ENCODE data around the gene AUNIP. TPM values are rescaled to one million over a fixed set of nuclear protein-coding genes. Genes with fewer than 3 reads are reported as not detected.

The AUNIP gene
- total RNA-seq, 1 experiment from 2014 or later = 16.1 TPM

DNA sequence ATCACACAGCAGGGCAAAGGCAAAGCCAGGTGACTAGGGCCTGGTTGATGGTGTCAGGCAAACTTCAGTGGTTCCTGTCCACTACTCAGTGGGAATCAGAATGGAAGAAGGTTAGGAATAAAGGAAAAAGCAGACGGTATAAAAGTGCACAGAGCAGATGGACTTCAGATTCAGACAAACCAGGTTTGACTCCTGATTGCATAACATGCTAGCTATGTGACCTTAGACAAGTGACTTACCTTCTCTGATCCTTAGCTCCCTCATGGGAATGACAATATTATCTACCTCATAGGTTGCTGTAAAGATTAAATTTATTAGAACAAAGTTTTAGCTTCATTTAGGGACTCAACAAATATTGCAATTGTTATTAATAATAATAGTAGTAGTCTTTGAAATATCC lies 11.4 kb upstream of the AUNIP start:
- no peaks in the 10 kb centered on the region for H3K9me3 Mint-ChIP-seq
- ATAC-seq = no peak
- ChIA-PET POLR2A (interaction anchor here (1.2 kb wide), 1 partner anchor 47 kb away, joined by 3 read pairs; no protein-coding TSS in a partner anchor), CTCF (no interaction called here)
- no peak for DNase-seq (ENCODE audit: low spot score)
- no peak overlapping the region for H3K4me3 Mint-ChIP-seq
- H3K27me3 Mint-ChIP-seq (ENCODE audit: low read depth) = no peaks in the 10 kb centered on the region
- H3K27ac Mint-ChIP-seq = no peak overlapping the region
- TF ChIP-seq, protein P1, sequence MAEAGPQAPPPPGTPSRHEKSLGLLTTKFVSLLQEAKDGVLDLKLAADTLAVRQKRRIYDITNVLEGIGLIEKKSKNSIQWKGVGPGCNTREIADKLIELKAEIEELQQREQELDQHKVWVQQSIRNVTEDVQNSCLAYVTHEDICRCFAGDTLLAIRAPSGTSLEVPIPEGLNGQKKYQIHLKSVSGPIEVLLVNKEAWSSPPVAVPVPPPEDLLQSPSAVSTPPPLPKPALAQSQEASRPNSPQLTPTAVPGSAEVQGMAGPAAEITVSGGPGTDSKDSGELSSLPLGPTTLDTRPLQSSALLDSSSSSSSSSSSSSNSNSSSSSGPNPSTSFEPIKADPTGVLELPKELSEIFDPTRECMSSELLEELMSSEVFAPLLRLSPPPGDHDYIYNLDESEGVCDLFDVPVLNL (CRISPR knock-in tag; IDR thresholded peaks at IDR 0.05; ENCODE audit: borderline replicate concordance, low read depth) = no peak
- TF ChIP-seq, protein P2, sequence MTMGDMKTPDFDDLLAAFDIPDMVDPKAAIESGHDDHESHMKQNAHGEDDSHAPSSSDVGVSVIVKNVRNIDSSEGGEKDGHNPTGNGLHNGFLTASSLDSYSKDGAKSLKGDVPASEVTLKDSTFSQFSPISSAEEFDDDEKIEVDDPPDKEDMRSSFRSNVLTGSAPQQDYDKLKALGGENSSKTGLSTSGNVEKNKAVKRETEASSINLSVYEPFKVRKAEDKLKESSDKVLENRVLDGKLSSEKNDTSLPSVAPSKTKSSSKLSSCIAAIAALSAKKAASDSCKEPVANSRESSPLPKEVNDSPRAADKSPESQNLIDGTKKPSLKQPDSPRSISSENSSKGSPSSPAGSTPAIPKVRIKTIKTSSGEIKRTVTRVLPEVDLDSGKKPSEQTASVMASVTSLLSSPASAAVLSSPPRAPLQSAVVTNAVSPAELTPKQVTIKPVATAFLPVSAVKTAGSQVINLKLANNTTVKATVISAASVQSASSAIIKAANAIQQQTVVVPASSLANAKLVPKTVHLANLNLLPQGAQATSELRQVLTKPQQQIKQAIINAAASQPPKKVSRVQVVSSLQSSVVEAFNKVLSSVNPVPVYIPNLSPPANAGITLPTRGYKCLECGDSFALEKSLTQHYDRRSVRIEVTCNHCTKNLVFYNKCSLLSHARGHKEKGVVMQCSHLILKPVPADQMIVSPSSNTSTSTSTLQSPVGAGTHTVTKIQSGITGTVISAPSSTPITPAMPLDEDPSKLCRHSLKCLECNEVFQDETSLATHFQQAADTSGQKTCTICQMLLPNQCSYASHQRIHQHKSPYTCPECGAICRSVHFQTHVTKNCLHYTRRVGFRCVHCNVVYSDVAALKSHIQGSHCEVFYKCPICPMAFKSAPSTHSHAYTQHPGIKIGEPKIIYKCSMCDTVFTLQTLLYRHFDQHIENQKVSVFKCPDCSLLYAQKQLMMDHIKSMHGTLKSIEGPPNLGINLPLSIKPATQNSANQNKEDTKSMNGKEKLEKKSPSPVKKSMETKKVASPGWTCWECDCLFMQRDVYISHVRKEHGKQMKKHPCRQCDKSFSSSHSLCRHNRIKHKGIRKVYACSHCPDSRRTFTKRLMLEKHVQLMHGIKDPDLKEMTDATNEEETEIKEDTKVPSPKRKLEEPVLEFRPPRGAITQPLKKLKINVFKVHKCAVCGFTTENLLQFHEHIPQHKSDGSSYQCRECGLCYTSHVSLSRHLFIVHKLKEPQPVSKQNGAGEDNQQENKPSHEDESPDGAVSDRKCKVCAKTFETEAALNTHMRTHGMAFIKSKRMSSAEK (CRISPR knock-in tag; IDR thresholded peaks at IDR 0.05; ENCODE audit: borderline replicate concordance) = no peak
- TF ChIP-seq, protein P3, sequence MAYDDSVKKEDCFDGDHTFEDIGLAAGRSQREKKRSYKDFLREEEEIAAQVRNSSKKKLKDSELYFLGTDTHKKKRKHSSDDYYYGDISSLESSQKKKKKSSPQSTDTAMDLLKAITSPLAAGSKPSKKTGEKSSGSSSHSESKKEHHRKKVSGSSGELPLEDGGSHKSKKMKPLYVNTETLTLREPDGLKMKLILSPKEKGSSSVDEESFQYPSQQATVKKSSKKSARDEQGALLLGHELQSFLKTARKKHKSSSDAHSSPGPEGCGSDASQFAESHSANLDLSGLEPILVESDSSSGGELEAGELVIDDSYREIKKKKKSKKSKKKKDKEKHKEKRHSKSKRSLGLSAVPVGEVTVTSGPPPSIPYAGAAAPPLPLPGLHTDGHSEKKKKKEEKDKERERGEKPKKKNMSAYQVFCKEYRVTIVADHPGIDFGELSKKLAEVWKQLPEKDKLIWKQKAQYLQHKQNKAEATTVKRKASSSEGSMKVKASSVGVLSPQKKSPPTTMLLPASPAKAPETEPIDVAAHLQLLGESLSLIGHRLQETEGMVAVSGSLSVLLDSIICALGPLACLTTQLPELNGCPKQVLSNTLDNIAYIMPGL (CRISPR knock-in tag; IDR thresholded peaks at IDR 0.05) = no peak
- TF ChIP-seq, protein P4, sequence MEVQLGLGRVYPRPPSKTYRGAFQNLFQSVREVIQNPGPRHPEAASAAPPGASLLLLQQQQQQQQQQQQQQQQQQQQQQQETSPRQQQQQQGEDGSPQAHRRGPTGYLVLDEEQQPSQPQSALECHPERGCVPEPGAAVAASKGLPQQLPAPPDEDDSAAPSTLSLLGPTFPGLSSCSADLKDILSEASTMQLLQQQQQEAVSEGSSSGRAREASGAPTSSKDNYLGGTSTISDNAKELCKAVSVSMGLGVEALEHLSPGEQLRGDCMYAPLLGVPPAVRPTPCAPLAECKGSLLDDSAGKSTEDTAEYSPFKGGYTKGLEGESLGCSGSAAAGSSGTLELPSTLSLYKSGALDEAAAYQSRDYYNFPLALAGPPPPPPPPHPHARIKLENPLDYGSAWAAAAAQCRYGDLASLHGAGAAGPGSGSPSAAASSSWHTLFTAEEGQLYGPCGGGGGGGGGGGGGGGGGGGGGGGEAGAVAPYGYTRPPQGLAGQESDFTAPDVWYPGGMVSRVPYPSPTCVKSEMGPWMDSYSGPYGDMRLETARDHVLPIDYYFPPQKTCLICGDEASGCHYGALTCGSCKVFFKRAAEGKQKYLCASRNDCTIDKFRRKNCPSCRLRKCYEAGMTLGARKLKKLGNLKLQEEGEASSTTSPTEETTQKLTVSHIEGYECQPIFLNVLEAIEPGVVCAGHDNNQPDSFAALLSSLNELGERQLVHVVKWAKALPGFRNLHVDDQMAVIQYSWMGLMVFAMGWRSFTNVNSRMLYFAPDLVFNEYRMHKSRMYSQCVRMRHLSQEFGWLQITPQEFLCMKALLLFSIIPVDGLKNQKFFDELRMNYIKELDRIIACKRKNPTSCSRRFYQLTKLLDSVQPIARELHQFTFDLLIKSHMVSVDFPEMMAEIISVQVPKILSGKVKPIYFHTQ (CRISPR knock-in tag; IDR thresholded peaks at IDR 0.05) = no peak
- TF ChIP-seq, protein P5, sequence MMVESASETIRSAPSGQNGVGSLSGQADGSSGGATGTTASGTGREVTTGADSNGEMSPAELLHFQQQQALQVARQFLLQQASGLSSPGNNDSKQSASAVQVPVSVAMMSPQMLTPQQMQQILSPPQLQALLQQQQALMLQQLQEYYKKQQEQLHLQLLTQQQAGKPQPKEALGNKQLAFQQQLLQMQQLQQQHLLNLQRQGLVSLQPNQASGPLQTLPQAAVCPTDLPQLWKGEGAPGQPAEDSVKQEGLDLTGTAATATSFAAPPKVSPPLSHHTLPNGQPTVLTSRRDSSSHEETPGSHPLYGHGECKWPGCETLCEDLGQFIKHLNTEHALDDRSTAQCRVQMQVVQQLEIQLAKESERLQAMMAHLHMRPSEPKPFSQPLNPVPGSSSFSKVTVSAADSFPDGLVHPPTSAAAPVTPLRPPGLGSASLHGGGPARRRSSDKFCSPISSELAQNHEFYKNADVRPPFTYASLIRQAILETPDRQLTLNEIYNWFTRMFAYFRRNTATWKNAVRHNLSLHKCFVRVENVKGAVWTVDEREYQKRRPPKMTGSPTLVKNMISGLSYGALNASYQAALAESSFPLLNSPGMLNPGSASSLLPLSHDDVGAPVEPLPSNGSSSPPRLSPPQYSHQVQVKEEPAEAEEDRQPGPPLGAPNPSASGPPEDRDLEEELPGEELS (CRISPR knock-in tag; IDR thresholded peaks at IDR 0.05) = no peak
- TF ChIP-seq SOX15 (CRISPR knock-in tag; IDR thresholded peaks at IDR 0.05) (no peak), RORB (CRISPR knock-in tag; IDR thresholded peaks at IDR 0.05) (no peak), EMX1 (CRISPR knock-in tag; IDR thresholded peaks at IDR 0.05) (no peak), ZNF121 (CRISPR knock-in tag; IDR thresholded peaks at IDR 0.05) (no peak), ZBTB21 (CRISPR knock-in tag; IDR thresholded peaks at IDR 0.05; ENCODE audit: borderline replicate concordance) (no peak), ZNF263 (CRISPR knock-in tag; IDR thresholded peaks at IDR 0.05; ENCODE audit: low read depth) (no peak), ZNF671 (CRISPR knock-in tag; IDR thresholded peaks at IDR 0.05) (no peak), NFYB (CRISPR knock-in tag; conservative IDR thresholded peaks at IDR 0.05; ENCODE audit: low read depth) (no peak)
- TF ChIP-seq, protein P6, sequence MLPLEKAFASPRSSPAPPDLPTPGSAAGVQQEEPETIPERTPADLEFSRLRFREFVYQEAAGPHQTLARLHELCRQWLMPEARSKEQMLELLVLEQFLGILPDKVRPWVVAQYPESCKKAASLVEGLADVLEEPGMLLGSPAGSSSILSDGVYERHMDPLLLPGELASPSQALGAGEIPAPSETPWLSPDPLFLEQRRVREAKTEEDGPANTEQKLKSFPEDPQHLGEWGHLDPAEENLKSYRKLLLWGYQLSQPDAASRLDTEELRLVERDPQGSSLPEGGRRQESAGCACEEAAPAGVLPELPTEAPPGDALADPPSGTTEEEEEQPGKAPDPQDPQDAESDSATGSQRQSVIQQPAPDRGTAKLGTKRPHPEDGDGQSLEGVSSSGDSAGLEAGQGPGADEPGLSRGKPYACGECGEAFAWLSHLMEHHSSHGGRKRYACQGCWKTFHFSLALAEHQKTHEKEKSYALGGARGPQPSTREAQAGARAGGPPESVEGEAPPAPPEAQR (CRISPR knock-in tag; IDR thresholded peaks at IDR 0.05) = no peak
- TF ChIP-seq, protein P7, sequence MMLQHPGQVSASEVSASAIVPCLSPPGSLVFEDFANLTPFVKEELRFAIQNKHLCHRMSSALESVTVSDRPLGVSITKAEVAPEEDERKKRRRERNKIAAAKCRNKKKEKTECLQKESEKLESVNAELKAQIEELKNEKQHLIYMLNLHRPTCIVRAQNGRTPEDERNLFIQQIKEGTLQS (CRISPR knock-in tag; conservative IDR thresholded peaks at IDR 0.05) = no peak
- TF ChIP-seq, protein P8, sequence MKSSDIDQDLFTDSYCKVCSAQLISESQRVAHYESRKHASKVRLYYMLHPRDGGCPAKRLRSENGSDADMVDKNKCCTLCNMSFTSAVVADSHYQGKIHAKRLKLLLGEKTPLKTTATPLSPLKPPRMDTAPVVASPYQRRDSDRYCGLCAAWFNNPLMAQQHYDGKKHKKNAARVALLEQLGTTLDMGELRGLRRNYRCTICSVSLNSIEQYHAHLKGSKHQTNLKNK (CRISPR knock-in tag; IDR thresholded peaks at IDR 0.05) = no peak
- TF ChIP-seq, protein P9, sequence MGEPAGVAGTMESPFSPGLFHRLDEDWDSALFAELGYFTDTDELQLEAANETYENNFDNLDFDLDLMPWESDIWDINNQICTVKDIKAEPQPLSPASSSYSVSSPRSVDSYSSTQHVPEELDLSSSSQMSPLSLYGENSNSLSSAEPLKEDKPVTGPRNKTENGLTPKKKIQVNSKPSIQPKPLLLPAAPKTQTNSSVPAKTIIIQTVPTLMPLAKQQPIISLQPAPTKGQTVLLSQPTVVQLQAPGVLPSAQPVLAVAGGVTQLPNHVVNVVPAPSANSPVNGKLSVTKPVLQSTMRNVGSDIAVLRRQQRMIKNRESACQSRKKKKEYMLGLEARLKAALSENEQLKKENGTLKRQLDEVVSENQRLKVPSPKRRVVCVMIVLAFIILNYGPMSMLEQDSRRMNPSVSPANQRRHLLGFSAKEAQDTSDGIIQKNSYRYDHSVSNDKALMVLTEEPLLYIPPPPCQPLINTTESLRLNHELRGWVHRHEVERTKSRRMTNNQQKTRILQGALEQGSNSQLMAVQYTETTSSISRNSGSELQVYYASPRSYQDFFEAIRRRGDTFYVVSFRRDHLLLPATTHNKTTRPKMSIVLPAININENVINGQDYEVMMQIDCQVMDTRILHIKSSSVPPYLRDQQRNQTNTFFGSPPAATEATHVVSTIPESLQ (CRISPR knock-in tag; IDR thresholded peaks at IDR 0.05) = no peak
- TF ChIP-seq, protein P10, sequence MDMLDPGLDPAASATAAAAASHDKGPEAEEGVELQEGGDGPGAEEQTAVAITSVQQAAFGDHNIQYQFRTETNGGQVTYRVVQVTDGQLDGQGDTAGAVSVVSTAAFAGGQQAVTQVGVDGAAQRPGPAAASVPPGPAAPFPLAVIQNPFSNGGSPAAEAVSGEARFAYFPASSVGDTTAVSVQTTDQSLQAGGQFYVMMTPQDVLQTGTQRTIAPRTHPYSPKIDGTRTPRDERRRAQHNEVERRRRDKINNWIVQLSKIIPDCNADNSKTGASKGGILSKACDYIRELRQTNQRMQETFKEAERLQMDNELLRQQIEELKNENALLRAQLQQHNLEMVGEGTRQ (CRISPR knock-in tag; IDR thresholded peaks at IDR 0.05) = no peak
- peaks cover 26% of the 10 kb centered on the region for H3K4me1 Mint-ChIP-seq
- no peaks in the 10 kb centered on the region for H3K36me3 Mint-ChIP-seq

Measured in WTC11 (cell line).